Parietal lobe (tissue), 2 donors: ENCODE measurements around the gene AMT. TPM values are rescaled to one million over a fixed set of nuclear protein-coding genes. Genes with fewer than 3 reads are reported as not detected.

Source experiments
- small RNA-seq: library from RNA; depleted of rRNA; stranded (forward); fragments of <200 nt; gene quantifications from one replicate; pipeline ENCODE3, GENCODE V24; 2014; ENCODE audit warnings: low replicate concordance
- total RNA-seq: library from RNA; depleted of rRNA; stranded (reverse); fragments of >200 nt; gene quantifications from one replicate; pipeline ENCODE4 v1.2.3, GENCODE V29; 2014

Gene AMT
- total RNA-seq: 2.5 TPM

GRCh38 chr3:49422379-49423248 lies at the start of gene AMT:
Gene AMT, minus strand, starts transcription at chr3:49422473. Its CDS starts 23 bp downstream, at chr3:49422450.

GRCh38 chr3:49469936-49470713 lies 47.9 kb upstream of the AMT start, which contains the start of gene DAG1:
Gene DAG1, plus strand, starts transcription at chr3:49470267. Its CDS starts 40,268 bp downstream, at chr3:49510535.

GRCh38 chr3:49411968-49412631 lies 10.2 kb downstream of the AMT start, which contains the start of the genes RHOA and TCTA:
Gene RHOA, minus strand, starts transcription at chr3:49411976. Its CDS starts 36,387 bp downstream, at chr3:49375589.
Gene TCTA, plus strand, starts transcription at chr3:49412423. Its CDS starts 4 bp downstream, at chr3:49412427.

Small RNAs within 50 kb of the gene (small RNA-seq; reads per million reads assigned to genes)
- not detected for gene RNA5SP130

Other genes with a start within 250 kb of the AMT start
- 8.5 TPM for gene C3orf62, start 145.2 kb downstream of the AMT start, total RNA-seq
- gene USP4, start 82.4 kb downstream of the AMT start, total RNA-seq: 48.8 TPM
- 62.0 TPM for gene GPX1, start 64.1 kb downstream of the AMT start, total RNA-seq
- gene RHOA, start 10.5 kb downstream of the AMT start, total RNA-seq: 111 TPM
- gene TCTA, start 10.1 kb downstream of the AMT start, total RNA-seq: 14.7 TPM
- 14.7 TPM for gene NICN1, start 6.9 kb upstream of the AMT start, total RNA-seq
- 30.7 TPM for gene DAG1, start 47.8 kb upstream of the AMT start, total RNA-seq
- gene BSN, start 132.0 kb upstream of the AMT start, total RNA-seq: 23.5 TPM